Upper lobe of left lung (tissue), 4 donors: Measurements from ENCODE around the gene ZSCAN25.

Source experiments
- CTCF ChIP-seq, 6 experiments: fragments of 450-650 bp in 4 of 6; fragments of 200-600 bp in 2 of 6; sonication (generic) in 2 of 6; IDR thresholded peaks; one replicate each; pipeline ENCODE4 v1.5.1; 2016 to 2019; ENCODE audit warnings: antibody characterized with exemption in 6 of 6
- EP300 ChIP-seq, 4 donors: sonication (generic); formaldehyde crosslinking; IDR thresholded peaks; one replicate each; pipeline ENCODE4 v1.5.1; 2017; ENCODE audit warnings: antibody characterized with exemption in 4 of 4, control low read depth in 2 of 4
- POLR2A ChIP-seq, 4 donors: fragments of 450-650 bp; IDR thresholded peaks; one replicate each; pipeline ENCODE4 v1.5.1; 2016 to 2017; ENCODE audit warnings: antibody characterized with exemption in 4 of 4, mild to moderate bottlenecking in 2 of 4
- POLR2AphosphoS5 ChIP-seq, 2 donors: sonication (generic); formaldehyde crosslinking; IDR thresholded peaks; one replicate each; pipeline ENCODE4 v1.5.1; 2017; ENCODE audit warnings: antibody characterized with exemption in 2 of 2

- no peak for TF ChIP-seq CTCF (IDR thresholded peaks at IDR 0.05)
- no peak for TF ChIP-seq POLR2A (IDR thresholded peaks at IDR 0.05)
- no peak for TF ChIP-seq EP300 (IDR thresholded peaks at IDR 0.05)
- TF ChIP-seq POLR2AphosphoS5 (IDR thresholded peaks at IDR 0.05), result no peak
Measured at GRCh38 chr7:99607548-99607947, 9.2 kb upstream of the ZSCAN25 start.
